ENCODE results near the gene KRTAP4-1.

DNA sequence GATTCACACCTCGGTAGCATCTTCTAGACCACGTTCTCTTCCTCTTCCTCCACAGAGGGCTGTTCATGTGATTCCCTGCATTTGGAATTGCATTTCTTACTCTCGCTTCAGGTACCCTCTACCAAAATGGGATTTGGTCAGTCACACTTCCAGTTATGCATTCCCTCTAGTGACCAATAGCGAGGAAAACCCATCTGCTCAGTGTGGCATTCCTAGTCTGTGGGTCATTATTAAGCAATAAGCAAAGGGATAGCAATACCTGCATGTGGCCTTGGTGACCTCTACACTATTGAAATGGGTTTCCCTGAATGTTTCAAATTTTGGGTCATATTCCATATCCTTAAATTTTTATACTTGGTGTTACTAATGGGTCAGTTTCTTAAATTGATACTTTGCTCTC, 34.7 kb downstream of the KRTAP4-1 start:
- TF ChIP-seq, protein P1, sequence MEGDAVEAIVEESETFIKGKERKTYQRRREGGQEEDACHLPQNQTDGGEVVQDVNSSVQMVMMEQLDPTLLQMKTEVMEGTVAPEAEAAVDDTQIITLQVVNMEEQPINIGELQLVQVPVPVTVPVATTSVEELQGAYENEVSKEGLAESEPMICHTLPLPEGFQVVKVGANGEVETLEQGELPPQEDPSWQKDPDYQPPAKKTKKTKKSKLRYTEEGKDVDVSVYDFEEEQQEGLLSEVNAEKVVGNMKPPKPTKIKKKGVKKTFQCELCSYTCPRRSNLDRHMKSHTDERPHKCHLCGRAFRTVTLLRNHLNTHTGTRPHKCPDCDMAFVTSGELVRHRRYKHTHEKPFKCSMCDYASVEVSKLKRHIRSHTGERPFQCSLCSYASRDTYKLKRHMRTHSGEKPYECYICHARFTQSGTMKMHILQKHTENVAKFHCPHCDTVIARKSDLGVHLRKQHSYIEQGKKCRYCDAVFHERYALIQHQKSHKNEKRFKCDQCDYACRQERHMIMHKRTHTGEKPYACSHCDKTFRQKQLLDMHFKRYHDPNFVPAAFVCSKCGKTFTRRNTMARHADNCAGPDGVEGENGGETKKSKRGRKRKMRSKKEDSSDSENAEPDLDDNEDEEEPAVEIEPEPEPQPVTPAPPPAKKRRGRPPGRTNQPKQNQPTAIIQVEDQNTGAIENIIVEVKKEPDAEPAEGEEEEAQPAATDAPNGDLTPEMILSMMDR (IDR thresholded peaks at IDR 0.05; ENCODE audit: poor library complexity), result no peak
- no peak for TF ChIP-seq EZH2 (IDR thresholded peaks at IDR 0.05; ENCODE audit: borderline replicate concordance)
